Measurements from ENCODE around the gene ART1. TPM values are rescaled to one million over a fixed set of nuclear protein-coding genes. Genes with fewer than 3 reads are reported as not detected.

Gene ART1
- total RNA-seq, 2 experiments from 2014 or later: not detected

GRCh38 chr11:3683039-3683438, 38.1 kb downstream of the ART1 start:
- POLR2A ChIA-PET: interaction anchor here (0.9 kb wide), 1 partner anchor 12 kb away, joined by 3 read pairs; no protein-coding TSS in a partner anchor
- Mint-ChIP-seq H3K4me3 (no peak overlapping the region), H3K36me3 (ENCODE audit: low read depth) (peaks cover 75% of the 10 kb centered on the region), H3K27ac (no peak overlapping the region), H3K4me1 (peaks cover 13% of the 10 kb centered on the region), H3K9me3 (no peaks in the 10 kb centered on the region), H3K27me3 (no peaks in the 10 kb centered on the region)
- CTCF ChIA-PET: interaction anchor here (1.0 kb wide), 1 partner anchor 167 kb away, joined by 5 read pairs; no protein-coding TSS in a partner anchor
- no peak for DNase-seq

DNA sequence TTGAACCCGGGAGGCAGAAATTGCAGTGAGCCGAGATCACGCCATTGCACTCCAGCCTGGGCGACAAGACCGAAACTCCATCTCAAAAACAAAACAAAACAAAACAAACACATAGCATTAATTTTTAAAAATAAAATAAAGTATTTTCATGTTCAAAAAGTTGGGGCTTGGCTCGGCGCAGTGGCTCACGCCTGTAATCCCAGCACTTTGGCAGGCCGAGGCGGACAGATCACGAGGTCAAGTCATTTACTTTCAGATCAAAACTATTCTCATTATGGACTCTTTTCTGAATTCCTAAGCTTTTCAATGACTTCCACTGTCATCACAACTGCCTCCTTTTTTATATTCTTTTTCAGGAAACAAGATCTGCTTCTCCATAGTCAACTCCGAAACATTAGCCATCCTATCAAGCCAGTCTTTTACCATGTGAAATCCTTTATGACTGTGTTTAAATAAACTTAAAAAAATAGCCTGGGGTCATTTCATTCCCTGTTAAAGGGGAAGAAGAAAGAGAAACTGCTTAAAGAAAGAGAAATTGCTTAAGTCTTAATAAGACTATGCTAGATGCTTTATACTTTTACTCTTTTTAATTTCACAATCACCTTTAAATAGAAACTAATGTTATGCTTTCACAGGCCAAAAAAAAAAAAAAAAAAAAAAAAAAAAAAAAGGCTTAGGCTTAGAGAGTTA, 39.3 kb downstream of the ART1 start:
- Mint-ChIP-seq H3K27me3 (no peaks in the 10 kb centered on the region), H3K4me1 (peaks cover 13% of the 10 kb centered on the region), H3K9me3 (no peaks in the 10 kb centered on the region), H3K4me3 (no peak overlapping the region), H3K27ac (no peak overlapping the region), H3K36me3 (ENCODE audit: low read depth) (peaks cover 70% of the 10 kb centered on the region)
- ChIA-PET CTCF (interaction anchor here (0.9 to 1.0 kb wide), 2 partner anchors 55 to 166 kb away, joined by 3 to 5 read pairs; no protein-coding TSS in a partner anchor), POLR2A (no interaction called here)
- DNase-seq: no peak

DNA sequence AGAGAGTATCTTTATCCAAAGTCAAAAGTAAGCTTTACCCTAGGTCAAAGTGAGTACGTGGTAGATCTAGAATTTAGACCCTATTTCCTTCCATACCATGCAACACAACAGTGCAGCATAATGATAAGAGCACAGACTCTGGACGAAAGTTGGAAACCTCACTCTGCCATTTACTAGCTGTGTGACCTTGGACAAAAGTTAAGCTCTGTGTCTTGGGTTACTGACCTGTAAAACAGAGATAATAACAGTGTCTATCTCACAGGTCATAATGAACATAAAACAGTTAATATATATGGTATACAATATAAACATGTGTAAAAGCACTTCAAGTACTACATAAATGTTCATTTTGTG, 39.9 kb downstream of the ART1 start:
- no peak overlapping the region for H3K4me3 Mint-ChIP-seq
- POLR2A ChIA-PET: no interaction called here
- H3K27me3 Mint-ChIP-seq: no peaks in the 10 kb centered on the region

DNA sequence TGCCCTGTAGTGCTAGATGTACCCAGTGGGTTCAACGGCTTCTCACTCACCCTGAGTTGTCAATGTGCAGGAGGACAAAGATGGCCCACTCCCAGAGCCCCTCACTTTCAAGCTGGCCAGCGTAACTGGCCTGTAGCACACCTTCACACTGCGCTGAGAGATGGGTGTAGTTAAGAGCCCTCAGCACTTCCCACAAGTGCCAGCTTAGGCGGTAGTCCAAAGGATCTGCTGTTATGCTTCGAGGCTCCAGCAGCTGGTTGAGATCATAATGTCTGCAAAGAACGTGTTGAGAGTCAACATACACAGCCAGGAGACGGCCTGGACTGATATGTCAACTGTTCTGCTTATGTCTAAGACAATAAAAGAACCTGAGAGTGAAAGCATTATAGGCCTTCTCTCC, 41.0 kb downstream of the ART1 start:
- ChIA-PET POLR2A (no interaction called here), CTCF (no interaction called here)
- H3K4me3 Mint-ChIP-seq: no peak overlapping the region
- peaks cover 13% of the 10 kb centered on the region for H3K4me1 Mint-ChIP-seq
- H3K9me3 Mint-ChIP-seq: no peaks in the 10 kb centered on the region
- no peak for DNase-seq
- no peaks in the 10 kb centered on the region for H3K27me3 Mint-ChIP-seq
- H3K27ac Mint-ChIP-seq: no peak overlapping the region
- peaks cover 59% of the 10 kb centered on the region for H3K36me3 Mint-ChIP-seq (ENCODE audit: low read depth)

More for the DNA sequence above, 39.9 kb downstream of the ART1 start:
- Mint-ChIP-seq H3K4me1 (peaks cover 13% of the 10 kb centered on the region), H3K9me3 (no peaks in the 10 kb centered on the region), H3K36me3 (ENCODE audit: low read depth) (peaks cover 66% of the 10 kb centered on the region), H3K27ac (no peak overlapping the region)
- DNase-seq: no peak
- CTCF ChIA-PET: interaction anchor here (0.9 kb wide), 1 partner anchor 54 kb away, joined by 3 read pairs; no protein-coding TSS in a partner anchor

DNA sequence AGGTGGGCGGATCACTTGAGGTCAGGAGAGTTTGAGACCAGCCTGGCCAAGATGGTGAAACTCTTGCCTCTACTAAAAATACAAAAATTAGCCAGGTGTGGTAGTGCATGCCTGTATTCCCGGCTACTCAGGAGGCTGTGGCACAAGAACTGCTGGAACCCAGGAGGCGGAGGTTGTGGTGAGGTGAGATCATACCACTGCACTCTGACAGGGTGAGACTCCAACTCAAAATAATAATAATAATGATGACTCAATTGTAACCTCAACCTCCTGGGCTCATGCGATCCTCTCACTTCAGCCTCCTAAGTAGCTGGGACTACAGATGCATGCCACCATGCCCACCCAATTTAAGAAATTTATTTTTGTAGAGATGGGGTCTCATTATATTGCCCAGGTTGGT, 41.8 kb downstream of the ART1 start:
- CTCF ChIA-PET: interaction anchor here (1.0 kb wide), 1 partner anchor 109 kb away, joined by 3 read pairs; no protein-coding TSS in a partner anchor
- peaks cover 51% of the 10 kb centered on the region for H3K36me3 Mint-ChIP-seq (ENCODE audit: low read depth)
- no peaks in the 10 kb centered on the region for H3K9me3 Mint-ChIP-seq
- H3K4me3 Mint-ChIP-seq: no peak overlapping the region
- POLR2A ChIA-PET: no interaction called here
- no peak overlapping the region for H3K27ac Mint-ChIP-seq
- no peak for DNase-seq
- H3K4me1 Mint-ChIP-seq: peaks cover 12% of the 10 kb centered on the region
- no peaks in the 10 kb centered on the region for H3K27me3 Mint-ChIP-seq

DNA sequence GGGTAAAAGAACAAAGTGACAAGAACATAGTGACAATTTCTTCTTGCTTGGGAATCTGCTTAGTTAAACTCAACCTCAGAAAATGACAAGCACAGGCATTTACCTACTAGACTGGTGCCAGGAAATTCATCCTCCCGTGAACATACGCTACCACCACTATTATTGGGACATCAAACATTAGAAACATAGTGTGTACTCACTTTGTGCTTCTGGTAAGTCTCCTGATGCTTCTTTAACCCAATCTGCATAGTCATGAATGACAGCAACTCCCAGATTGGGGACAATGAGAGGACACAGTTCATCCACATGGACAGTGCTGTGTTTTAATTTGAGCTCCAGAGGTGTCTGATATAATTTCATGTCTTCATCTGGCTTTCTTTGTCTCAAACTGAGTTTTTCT, 55.5 kb downstream of the ART1 start:
- Mint-ChIP-seq H3K27me3 (no peaks in the 10 kb centered on the region), H3K9me3 (no peaks in the 10 kb centered on the region), H3K4me1 (no peaks in the 10 kb centered on the region), H3K27ac (no peak overlapping the region), H3K36me3 (ENCODE audit: low read depth) (peaks cover 67% of the 10 kb centered on the region), H3K4me3 (no peak overlapping the region)
- no peak for DNase-seq
- CTCF ChIA-PET: interaction anchor here (0.6 to 0.8 kb wide), 3 partner anchors 11 to 211 kb away, joined by 3 read pairs; no protein-coding TSS in a partner anchor
- POLR2A ChIA-PET: no interaction called here

DNA sequence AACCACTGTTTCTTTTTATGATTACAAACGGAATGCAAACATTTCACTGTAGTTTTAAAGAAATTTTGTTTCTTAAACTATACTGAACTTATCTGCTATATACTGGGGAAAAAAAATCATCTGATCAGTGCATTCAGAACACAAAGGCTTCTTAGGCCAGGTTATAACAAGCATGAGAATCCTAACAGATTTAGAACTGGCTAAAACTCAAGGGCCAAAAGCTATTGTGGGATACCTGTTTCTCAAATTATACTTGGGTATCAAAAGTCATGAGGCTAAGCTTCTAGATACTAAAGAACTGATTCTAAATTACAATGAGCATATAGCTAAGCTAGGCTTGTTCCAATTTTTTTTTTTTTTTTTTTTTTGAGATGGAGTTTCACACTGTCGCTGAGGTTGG, 56.0 kb downstream of the ART1 start:
- DNase-seq: no peak
- Mint-ChIP-seq H3K27ac (no peak overlapping the region), H3K27me3 (no peaks in the 10 kb centered on the region), H3K4me3 (no peak overlapping the region), H3K9me3 (no peaks in the 10 kb centered on the region), H3K36me3 (ENCODE audit: low read depth) (peaks cover 66% of the 10 kb centered on the region), H3K4me1 (no peaks in the 10 kb centered on the region)
- ChIA-PET CTCF (interaction anchor here (0.8 kb wide), 2 partner anchors 11 to 108 kb away, joined by 3 to 5 read pairs; no protein-coding TSS in a partner anchor), POLR2A (no interaction called here)

- no peak for DNase-seq
- Mint-ChIP-seq H3K27me3 (no peaks in the 10 kb centered on the region), H3K9me3 (no peaks in the 10 kb centered on the region), H3K4me1 (no peaks in the 10 kb centered on the region), H3K27ac (no peak overlapping the region), H3K36me3 (ENCODE audit: low read depth) (peaks cover 65% of the 10 kb centered on the region), H3K4me3 (no peak overlapping the region)
- CTCF ChIA-PET: interaction anchor here (1.1 kb wide), 1 partner anchor 11 kb away, joined by 3 read pairs; no protein-coding TSS in a partner anchor
- POLR2A ChIA-PET: no interaction called here
These were observed 58.5 kb downstream of the ART1 start for GRCh38 chr11:3703383-3703782.

DNA sequence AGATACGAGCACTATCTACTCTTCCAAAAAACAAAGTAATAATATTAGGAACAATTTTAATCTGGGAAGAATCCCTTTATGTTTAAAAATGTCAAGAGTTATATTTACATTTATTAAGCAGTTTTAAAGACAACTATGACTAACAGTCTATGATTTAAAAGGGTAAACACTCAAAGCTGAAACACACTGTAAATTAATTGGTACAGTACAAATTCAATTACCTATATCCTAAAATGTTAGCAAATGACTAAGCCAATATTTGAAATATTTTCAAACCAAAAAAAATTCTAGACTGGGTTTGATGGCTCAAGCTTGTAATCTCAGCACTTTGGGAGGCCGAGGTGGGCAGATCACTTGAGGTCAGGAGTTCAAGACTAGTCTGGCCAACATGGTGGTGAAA, 62.2 kb downstream of the ART1 start:
- DNase-seq: no peak
- no peaks in the 10 kb centered on the region for H3K27me3 Mint-ChIP-seq
- ChIA-PET CTCF (interaction anchor here (0.6 to 1.2 kb wide), 2 partner anchors 22 to 635 kb away, joined by 3 to 4 read pairs; no protein-coding TSS in a partner anchor), POLR2A (no interaction called here)
- H3K9me3 Mint-ChIP-seq: no peaks in the 10 kb centered on the region
- no peaks in the 10 kb centered on the region for H3K4me1 Mint-ChIP-seq
- peaks cover 57% of the 10 kb centered on the region for H3K36me3 Mint-ChIP-seq (ENCODE audit: low read depth)
- H3K27ac Mint-ChIP-seq: no peak overlapping the region
- no peak overlapping the region for H3K4me3 Mint-ChIP-seq

GRCh38 chr11:3709977-3710376, 65.0 kb downstream of the ART1 start:
- no peak overlapping the region for H3K4me3 Mint-ChIP-seq
- H3K4me1 Mint-ChIP-seq: no peaks in the 10 kb centered on the region
- DNase-seq: no peak
- POLR2A ChIA-PET: no interaction called here
- H3K27me3 Mint-ChIP-seq: no peaks in the 10 kb centered on the region
- CTCF ChIA-PET: interaction anchor here (0.7 to 1.7 kb wide), 4 partner anchors 18 to 98 kb away, joined by 3 to 7 read pairs (median 4); partner anchors contain the start of gene PGAP2
- H3K27ac Mint-ChIP-seq: no peak overlapping the region
- H3K9me3 Mint-ChIP-seq: no peaks in the 10 kb centered on the region
- peaks cover 53% of the 10 kb centered on the region for H3K36me3 Mint-ChIP-seq (ENCODE audit: low read depth)

DNA sequence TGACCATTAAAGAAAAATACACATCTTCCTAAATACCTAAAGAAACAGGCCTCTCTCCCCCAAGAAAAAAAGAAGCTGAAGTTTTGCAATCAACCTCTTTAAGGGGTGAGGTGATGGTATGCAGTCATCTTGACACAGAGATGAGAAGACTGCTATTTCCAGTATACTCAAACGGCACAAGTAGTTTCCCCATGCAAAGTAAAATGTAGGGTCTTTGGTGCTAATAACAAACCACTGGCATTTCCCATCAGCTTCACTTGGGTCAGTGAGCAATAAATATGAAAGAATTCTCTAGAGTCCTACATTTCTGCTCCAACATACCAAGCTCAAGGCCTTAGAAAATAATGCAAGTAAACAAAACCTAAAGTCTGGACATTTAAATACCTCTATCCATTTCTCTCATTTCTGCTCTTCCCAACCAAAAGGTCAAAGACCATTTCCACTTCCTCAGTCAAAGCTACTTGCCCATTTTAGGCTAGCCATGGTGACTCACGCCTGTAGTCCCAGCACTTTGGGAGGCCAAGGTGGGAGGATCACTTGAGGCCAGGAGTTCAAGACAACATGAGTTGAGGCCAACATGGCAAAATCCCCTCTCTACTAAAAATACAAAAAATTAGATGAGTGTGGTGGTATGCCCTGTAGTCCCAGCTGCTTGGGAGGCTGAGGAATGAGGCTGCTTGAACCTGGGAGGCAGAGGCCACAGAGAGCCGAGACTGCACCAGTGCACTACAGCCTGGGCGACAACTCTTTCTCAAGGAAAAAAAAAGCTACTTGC, 65.7 kb downstream of the ART1 start:
- CTCF ChIA-PET: interaction anchor here (0.6 to 1.7 kb wide), 5 partner anchors 9 to 97 kb away, joined by 3 to 7 read pairs (median 3); partner anchors contain the start of gene PGAP2
- Mint-ChIP-seq H3K9me3 (no peaks in the 10 kb centered on the region), H3K4me3 (no peak overlapping the region), H3K27ac (no peak overlapping the region), H3K4me1 (no peaks in the 10 kb centered on the region), H3K27me3 (no peaks in the 10 kb centered on the region), H3K36me3 (ENCODE audit: low read depth) (peaks cover 51% of the 10 kb centered on the region)
- POLR2A ChIA-PET: interaction anchor here (0.5 kb wide), 1 partner anchor 9 kb away, joined by 5 read pairs; no protein-coding TSS in a partner anchor
- DNase-seq: no peak

DNA sequence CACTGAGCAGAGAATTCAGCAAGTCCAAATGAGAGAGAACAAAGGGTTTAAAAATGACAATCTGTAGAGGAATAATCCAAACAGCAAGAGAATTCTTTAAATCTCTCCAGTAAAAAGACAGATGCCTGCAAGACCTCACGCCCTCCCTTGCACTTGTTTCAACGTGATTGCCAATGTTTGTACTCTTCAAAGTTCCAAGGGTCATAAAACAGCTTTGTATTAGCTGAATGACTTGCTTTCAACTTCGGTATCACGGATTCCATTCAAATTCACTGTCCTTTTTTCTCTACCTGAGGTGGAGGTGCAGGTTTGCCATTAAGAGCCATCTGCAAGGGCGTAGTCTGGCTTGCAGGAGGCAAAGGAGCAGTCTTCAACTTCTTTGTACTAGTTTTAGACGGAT, 67.3 kb downstream of the ART1 start:
- no peaks in the 10 kb centered on the region for H3K9me3 Mint-ChIP-seq

More for the DNA sequence above, 67.3 kb downstream of the ART1 start:
- POLR2A ChIA-PET: no interaction called here
- Mint-ChIP-seq H3K36me3 (ENCODE audit: low read depth) (peaks cover 48% of the 10 kb centered on the region), H3K27ac (no peak overlapping the region), H3K4me1 (no peaks in the 10 kb centered on the region), H3K27me3 (no peaks in the 10 kb centered on the region), H3K4me3 (no peak overlapping the region)
- DNase-seq: no peak
- CTCF ChIA-PET: interaction anchor here (0.8 to 1.3 kb wide), 2 partner anchors 11 to 18 kb away, joined by 3 read pairs; no protein-coding TSS in a partner anchor

Measured in activated CD4-positive, alpha-beta T cell treated with anti-CD3 and anti-CD28 coated beads, Interleukin-2, amount 10 ng/mL, durations not matched to agents 7 days and 5 days (primary cell).